IMR-90 (cell line): ENCODE measurements around the gene CHMP4B. TPM values are rescaled to one million over a fixed set of nuclear protein-coding genes. Genes with fewer than 3 reads are reported as not detected.

Source experiments
- ATAC-seq: fragments of 200-7000 bp; cut with Tn5 transposase; 2 replicates; pipeline ENCODE4 v1.9.1; 2020; ENCODE audit warnings: low read depth, mild to moderate bottlenecking, moderate library complexity
- BruUV-seq: library from RNA; stranded (reverse); fragments of 400-500 nt; replicated peaks from 2 replicates; lab custom pipeline; 2021; lab: Mats Ljungman, UMichigan
- CTCF ChIA-PET: fragments of 300-600 bp; formaldehyde crosslinking; extraction: SDS; loops from one replicate; lab custom pipeline; 2021; ENCODE audit warnings: antibody characterized with exemption; lab: Yijun Ruan, JAX
- POLR2A ChIA-PET: fragments of 300-600 bp; sonication (Branson Sonifier 250); formaldehyde crosslinking; loops from one replicate; lab custom pipeline; 2022; ENCODE audit warnings: antibody characterized with exemption; ENCODE audit not compliant: unreplicated experiment; lab: Charles Lee
- DNase-seq: peaks from one replicate; pipeline ENCODE4 v3.0.0; 2013
- H2AFZ ChIP-seq: replicated peaks from 2 replicates; pipeline ENCODE3; 2013; ENCODE audit warnings: low read length, mild to moderate bottlenecking; ENCODE audit not compliant: poor library complexity
- H2AK5ac ChIP-seq: 2 replicates; pipeline ENCODE4 v1.6.1; 2013; ENCODE audit warnings: low read depth, low read length, inconsistent platforms
- H2AK9ac ChIP-seq: replicated peaks from 2 replicates; pipeline ENCODE3; 2013; ENCODE audit warnings: mild to moderate bottlenecking, low read depth, low read length, moderate library complexity; ENCODE audit not compliant: poor library complexity
- H2BK120ac ChIP-seq: 2 replicates; pipeline ENCODE4 v1.6.1; 2013; ENCODE audit warnings: low read depth, low read length, inconsistent platforms
- H2BK15ac ChIP-seq: 3 replicates; pipeline ENCODE4 v1.6.1; 2013; ENCODE audit warnings: low read depth, low read length, inconsistent platforms
- H2BK20ac ChIP-seq: 2 replicates; pipeline ENCODE4 v1.6.1; 2013; ENCODE audit warnings: low read depth, mild to moderate bottlenecking, inconsistent platforms, low read length, moderate library complexity
- H2BK5ac ChIP-seq: 2 replicates; pipeline ENCODE4 v1.6.1; 2013; ENCODE audit warnings: mild to moderate bottlenecking, low read depth, low read length, inconsistent platforms; ENCODE audit not compliant: poor library complexity, severe bottlenecking
- H3K14ac ChIP-seq: replicated peaks from 2 replicates; pipeline ENCODE4 v1.6.1; 2013; ENCODE audit warnings: low read depth, low read length, inconsistent platforms
- H3K18ac ChIP-seq: 2 replicates; pipeline ENCODE4 v1.6.1; 2013; ENCODE audit warnings: low read depth, low read length, control low read depth
- H3K23ac ChIP-seq: 2 replicates; pipeline ENCODE4 v1.6.1; 2013; ENCODE audit warnings: low read depth, low read length, inconsistent platforms
- H3K27ac ChIP-seq: 2 replicates; pipeline ENCODE4 v1.5.1; 2013; ENCODE audit warnings: mild to moderate bottlenecking, control low read depth, low read length; ENCODE audit not compliant: insufficient read depth
- H3K27me3 ChIP-seq: 2 replicates; pipeline ENCODE4 v1.6.1; 2013; ENCODE audit warnings: low read length; ENCODE audit not compliant: control insufficient read depth, insufficient read depth
- H3K36me3 ChIP-seq: 2 replicates; pipeline ENCODE4 v1.6.1; 2013; ENCODE audit warnings: low read length, mixed read lengths; ENCODE audit not compliant: control insufficient read depth, insufficient read depth
- H3K4ac ChIP-seq: 2 replicates; pipeline ENCODE4 v1.6.1; 2013; ENCODE audit warnings: low read depth, low read length, inconsistent platforms
- H3K4me1 ChIP-seq: 2 replicates; pipeline ENCODE4 v1.6.1; 2013; ENCODE audit warnings: low read length, mixed read lengths; ENCODE audit not compliant: control insufficient read depth, insufficient read depth
- H3K4me2 ChIP-seq: 2 replicates; pipeline ENCODE4 v1.6.1; 2013; ENCODE audit warnings: low read depth, mild to moderate bottlenecking, control low read depth, low read length, moderate library complexity
- H3K4me3 ChIP-seq: 2 replicates; pipeline ENCODE4 v1.5.1; 2013; ENCODE audit warnings: low read depth, mild to moderate bottlenecking, control low read depth, low read length, moderate library complexity; ENCODE audit not compliant: insufficient read depth
- H3K56ac ChIP-seq: 2 replicates; pipeline ENCODE4 v1.6.1; 2013; ENCODE audit warnings: low read length, inconsistent platforms; ENCODE audit not compliant: insufficient read depth; ENCODE audit errors: extremely low read depth
- H3K79me1 ChIP-seq, 2 experiments: 2 replicates each; pipeline ENCODE4 v1.6.1; 2013; ENCODE audit warnings: low read length in 2 of 2, inconsistent platforms in 1 of 2, low read depth in 1 of 2
- H3K9ac ChIP-seq: 2 replicates; pipeline ENCODE4 v1.6.1; 2013; ENCODE audit warnings: low read depth, low read length, control low read depth
- H3K9me1 ChIP-seq: 2 replicates; pipeline ENCODE4 v1.6.1; 2013; ENCODE audit warnings: low read length, inconsistent platforms; ENCODE audit not compliant: insufficient read depth
- H3K9me3 ChIP-seq: 2 replicates; pipeline ENCODE4 v1.6.1; 2013; ENCODE audit warnings: low read length; ENCODE audit not compliant: control insufficient read depth, insufficient read depth
- H4K20me1 ChIP-seq: 2 replicates; pipeline ENCODE4 v1.6.1; 2013; ENCODE audit warnings: low read length, inconsistent platforms; ENCODE audit not compliant: insufficient read depth
- H4K5ac ChIP-seq: 2 replicates; pipeline ENCODE4 v1.6.1; 2013; ENCODE audit warnings: mild to moderate bottlenecking, low read depth, low read length, control low read depth
- H4K8ac ChIP-seq, 2 experiments: 2 replicates each; pipeline ENCODE4 v1.6.1; 2013; ENCODE audit warnings: low read depth in 2 of 2, low read length in 2 of 2, control low read depth in 1 of 2, inconsistent platforms in 1 of 2
- H4K91ac ChIP-seq: 2 replicates; pipeline ENCODE4 v1.6.1; 2013; ENCODE audit warnings: low read depth, low read length, inconsistent platforms; ENCODE audit not compliant: insufficient read depth
- MXI1 ChIP-seq: IDR thresholded peaks from 2 replicates; pipeline ENCODE4 v1.6.1; 2012; ENCODE audit warnings: low read depth, mild to moderate bottlenecking, low read length, moderate library complexity, borderline replicate concordance
- RCOR1 ChIP-seq: IDR thresholded peaks from 2 replicates; pipeline ENCODE4 v1.6.1; 2012; ENCODE audit warnings: mild to moderate bottlenecking, low read length, improper control_type of control experiment; ENCODE audit not compliant: insufficient replicate concordance
- SMC3 ChIP-seq: fragments of 150-350 bp; IDR thresholded peaks from 2 replicates; pipeline ENCODE4 v1.6.1; 2016; ENCODE audit warnings: low read depth, mild to moderate bottlenecking, antibody characterized with exemption, low read length, moderate library complexity
- WGBS, 2 experiments: methylation state at CpG; one replicate each; pipeline versions ENCODE4 v1.1.5 to v1.1.7; 2013; ENCODE audit warnings: missing lambda C conversion rate in 2 of 2; ENCODE audit not compliant: insufficient read length in 1 of 2; ENCODE audit errors: extremely low coverage in 2 of 2; 5-methylcytosine and 5-hydroxymethylcytosine counted together
- dilution Hi-C: fragments of 300-500 bp; cut with HindIII; formaldehyde crosslinking; loops from one replicate; pipeline ENCODE4 v1.14.3; 2018; ENCODE audit warnings: low sequenced_read_pairs; ENCODE audit not compliant: unreplicated experiment
- in situ Hi-C: fragments of 300-500 bp; cut with MboI; formaldehyde crosslinking; loops from 3 replicates; pipeline ENCODE4 v1.14.3; 2019; ENCODE audit warnings: low sequenced_read_pairs, inconsistent platforms, mixed read lengths
- intact Hi-C: fragments of 100-400 bp; cut with micrococcal nuclease; formaldehyde crosslinking; loops from 2 replicates; pipeline ENCODE4 v1.10.0; 2022
- polyA plus RNA-seq, 3 experiments: library from polyadenylated mRNA; depleted of rRNA; stranded (reverse); fragments of >200 nt; gene quantifications; 2 replicates each; pipeline ENCODE4 v1.2.3, GENCODE V29; 2012; ENCODE audit warnings: low replicate concordance in 1 of 3
- total RNA-seq: library from RNA; depleted of rRNA; stranded (reverse); fragments of >200 nt; gene quantifications from 2 replicates; pipeline ENCODE4 v1.2.3, GENCODE V29; 2012

The CHMP4B gene
- total and polyA plus RNA-seq, 2 of the 4 experiments (the other 2 are of a cell fraction), result 30.3 to 94.8 TPM

- H4K8ac ChIP-seq, result no peak overlapping the region
- ChIA-PET CTCF (no interaction called here), POLR2A (no interaction called here)
- no peak overlapping the region for H3K23ac ChIP-seq
- BruUV-seq, result no TSS peak
- intact Hi-C loops, result no loop called here
- H3K9me1 ChIP-seq, result peaks cover 59% of the 10 kb centered on the region
- H4K5ac ChIP-seq, result no peak overlapping the region
- no peak overlapping the region for H3K4ac ChIP-seq
- no peaks in the 10 kb centered on the region for H3K9me3 ChIP-seq
- H3K27ac ChIP-seq, result no peak overlapping the region
- H3K4me3 ChIP-seq, result no peak overlapping the region
- H3K4me1 ChIP-seq, result peaks cover 30% of the 10 kb centered on the region
- peaks cover 3% of the 10 kb centered on the region; the same call in 1 of the 2 replicates for H3K36me3 ChIP-seq
- H2AK9ac ChIP-seq, result no peak overlapping the region
- H3K56ac ChIP-seq, result no peak overlapping the region
- H4K20me1 ChIP-seq, result peaks cover 98% of the 10 kb centered on the region
- no peak overlapping the region for H3K18ac ChIP-seq
- H4K91ac ChIP-seq, result no peak overlapping the region
- in situ Hi-C loops, result no loop called here
- ATAC-seq (no peak), DNase-seq (no peak)
- 50% methylated on average over 2 of the region's 9 CpGs; no CpG with 5 or more reads in 1 of the 2 experiments for WGBS, 2 experiments
- H3K4me2 ChIP-seq, result no peak overlapping the region; the same call in 1 of the 2 replicates
- H3K27me3 ChIP-seq, result no peaks in the 10 kb centered on the region
- dilution Hi-C loops, result no loop called here
- H2BK15ac ChIP-seq, result no peak overlapping the region
- H2BK5ac ChIP-seq, result no peak overlapping the region
- H2BK20ac ChIP-seq, result no peak overlapping the region
- H2AFZ ChIP-seq, result no peak overlapping the region
- peaks cover 67 to 96% of the 10 kb centered on the region in 2 experiments for H3K79me1 ChIP-seq
- H3K14ac ChIP-seq, result no peak overlapping the region
- H2BK120ac ChIP-seq, result no peak overlapping the region
- no peak overlapping the region for H2AK5ac ChIP-seq
- TF ChIP-seq MXI1, result no peak
- no peak for TF ChIP-seq SMC3
- TF ChIP-seq RCOR1, result no peak
- H3K9ac ChIP-seq, result no peak overlapping the region
Observed at GRCh38 chr20:33828326-33828844, 17.2 kb downstream of the CHMP4B start.
